ENCODE data around the gene COL4A1. TPM values are rescaled to one million over a fixed set of nuclear protein-coding genes. Genes with fewer than 3 reads are reported as not detected.
A peak's percentile ranks its signal among the peaks of the same experiment; 100 is the strongest.

Gene COL4A1
- total RNA-seq, 1 donor from 2014 or later, result 347 TPM

DNA sequence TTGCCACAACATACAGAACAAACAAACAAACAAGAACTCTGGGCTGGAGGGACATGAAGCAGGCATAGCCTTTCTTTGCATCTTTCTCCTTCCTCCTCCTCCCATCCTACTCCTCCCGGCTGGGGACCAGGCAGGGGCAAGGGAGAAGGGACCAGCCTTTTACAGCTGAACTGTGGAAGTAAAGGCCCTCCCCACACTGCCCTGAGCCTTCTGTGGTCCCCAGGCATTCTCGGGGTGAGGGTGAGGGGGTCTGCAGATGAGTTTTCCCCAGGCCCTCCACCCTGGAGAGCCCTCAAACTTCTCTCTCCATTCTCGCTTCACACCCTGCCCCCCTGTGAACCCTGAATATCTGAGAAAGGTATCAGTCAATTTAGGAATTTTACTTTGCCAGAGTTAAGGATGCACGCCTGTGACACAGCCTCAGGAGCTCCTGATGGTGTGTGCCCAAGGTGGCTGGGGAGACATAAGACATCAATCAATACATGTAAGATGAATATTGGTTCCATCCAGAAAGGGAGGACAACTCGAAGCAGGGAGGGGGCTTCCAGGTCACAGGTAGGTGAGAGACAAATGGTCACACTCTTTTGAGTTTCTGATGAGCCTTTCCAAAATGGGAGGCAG is 170.9 kb downstream of the COL4A1 start:
- DNase-seq (ENCODE audit: low spot score), result no peak

DNA sequence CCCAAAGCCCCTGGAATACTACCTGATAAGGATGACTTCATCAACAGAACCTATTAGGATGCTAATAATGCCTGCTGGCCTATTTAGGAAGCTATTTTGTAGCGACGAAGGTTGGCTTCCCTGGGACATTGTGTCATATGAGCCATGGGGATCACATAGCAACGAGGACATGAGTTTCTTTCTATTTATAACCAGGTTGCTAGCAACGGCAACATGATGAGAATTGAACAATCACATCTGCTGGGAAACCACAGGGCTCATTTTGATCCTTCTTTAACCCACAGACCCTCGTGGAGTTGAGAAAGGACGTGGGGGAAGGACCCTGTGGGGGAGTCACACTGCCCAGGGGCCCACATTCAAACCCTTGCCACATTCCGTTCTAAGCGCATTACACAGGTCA is 172.2 kb downstream of the COL4A1 start:
- no peak for DNase-seq (ENCODE audit: low spot score)

DNA sequence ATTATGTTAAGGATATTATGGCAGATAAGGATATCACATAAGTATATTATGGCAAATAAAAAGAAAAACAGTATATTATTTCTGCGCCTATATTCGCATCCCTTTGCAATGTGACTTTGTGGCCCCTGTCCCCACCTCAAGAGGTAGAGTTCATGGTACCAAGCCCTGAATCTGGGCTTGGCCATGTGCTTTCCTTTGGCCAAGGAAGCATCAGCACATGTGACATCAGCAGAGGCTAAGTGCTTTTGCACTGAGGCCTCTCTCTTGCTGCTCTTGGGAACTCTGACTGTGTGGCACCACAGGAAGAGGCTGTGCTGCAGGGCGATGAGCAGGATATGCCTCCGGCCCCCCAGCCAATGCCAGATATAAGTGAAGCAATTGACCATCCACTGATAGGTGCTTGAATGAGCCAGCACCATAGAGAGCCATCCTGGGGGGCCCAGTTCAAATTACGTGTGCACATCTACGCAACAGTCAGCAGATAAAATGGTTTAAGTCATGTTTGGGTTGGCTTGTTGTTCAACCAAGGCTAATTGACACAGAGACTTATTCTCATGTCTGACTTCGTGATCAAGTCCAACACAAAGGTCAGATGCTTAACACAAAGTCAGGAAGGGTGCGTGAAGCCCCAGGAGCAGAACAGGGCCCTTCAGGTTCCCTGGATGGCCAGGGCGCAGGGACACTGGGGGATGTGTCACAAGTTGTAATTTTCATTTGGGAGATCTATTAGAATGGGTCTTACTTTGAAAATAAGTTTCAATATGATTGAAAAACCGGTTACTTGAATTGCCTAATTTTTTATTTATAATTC is 173.3 kb downstream of the COL4A1 start:
- DNase-seq (ENCODE audit: low spot score), result no peak

DNA sequence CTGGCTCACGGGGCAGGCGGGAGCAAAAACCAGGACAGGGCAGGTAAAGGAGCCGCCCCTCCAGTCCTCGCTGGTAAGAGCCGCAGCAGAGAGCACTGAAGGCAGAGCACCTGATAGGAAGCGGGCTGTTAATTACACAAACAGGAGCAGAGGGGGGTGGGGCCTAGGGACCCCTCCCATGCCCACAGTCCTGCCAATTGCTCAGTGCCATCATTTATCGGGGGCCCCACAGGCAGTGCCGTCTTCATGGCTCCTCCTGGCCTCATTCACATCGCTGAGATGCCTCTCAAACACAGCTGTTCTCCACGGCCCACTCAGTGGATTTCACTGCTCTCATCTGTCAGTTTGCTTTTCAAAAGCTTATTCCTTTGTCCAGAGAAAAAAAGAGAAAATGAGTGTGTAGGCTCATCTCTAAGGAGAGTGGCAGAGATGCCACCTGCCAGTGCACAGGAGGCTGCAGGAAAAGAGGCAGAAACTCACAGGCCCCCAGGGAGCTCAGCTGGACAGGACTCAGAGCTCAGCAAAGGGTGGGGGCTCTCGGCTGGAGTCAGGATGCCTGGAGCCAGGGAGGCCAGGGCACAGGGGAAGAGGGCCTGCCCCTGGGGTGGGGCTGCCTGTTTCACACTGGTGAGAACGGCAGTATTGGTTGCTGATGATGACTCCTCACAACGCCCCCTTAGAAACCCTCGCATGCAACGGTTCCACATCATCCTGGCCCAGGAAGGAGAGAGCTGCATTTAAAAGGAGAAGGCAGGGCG is 174.6 kb downstream of the COL4A1 start:
- DNase-seq (ENCODE audit: low spot score), result no peak

DNA sequence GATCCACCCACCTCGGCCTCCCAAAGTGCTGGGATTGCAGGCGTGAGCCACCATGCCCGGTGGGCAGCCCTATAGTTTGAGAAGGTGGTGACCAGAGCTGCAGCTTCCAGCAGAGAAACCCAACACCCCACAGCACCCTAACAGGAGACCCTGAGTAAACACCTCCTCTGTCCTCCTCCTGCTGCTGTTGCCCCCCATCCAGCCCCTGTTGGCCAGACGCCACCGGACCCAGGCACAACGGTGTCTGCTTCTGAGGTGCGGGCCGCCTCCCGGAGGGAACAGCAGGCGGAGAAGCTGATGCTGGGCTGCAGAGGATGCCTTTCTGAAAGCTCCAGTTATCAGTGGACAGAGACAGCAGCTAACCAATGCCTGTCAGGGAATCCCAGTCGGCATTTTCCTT is 175.5 kb downstream of the COL4A1 start:
- no peak for DNase-seq (ENCODE audit: low spot score)

DNA sequence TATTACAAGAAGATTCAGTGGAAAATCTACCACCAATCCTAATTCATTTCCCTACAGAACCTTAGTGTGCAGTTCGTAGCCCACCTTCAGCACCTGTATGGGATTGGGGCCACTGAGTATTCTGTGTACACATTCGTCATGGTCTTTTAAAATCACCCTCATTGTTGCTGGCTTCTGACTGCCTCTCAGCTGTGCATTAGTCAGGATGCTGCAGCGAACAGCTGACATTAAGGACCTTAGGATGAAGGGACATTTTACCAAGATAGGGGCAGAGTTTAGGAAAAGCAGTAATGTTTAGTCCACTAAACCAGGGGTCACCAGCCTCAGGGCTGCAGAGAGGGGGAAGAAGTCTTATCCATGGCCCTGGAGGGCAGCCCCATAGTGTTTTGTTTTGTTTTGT is 176.5 kb downstream of the COL4A1 start:
- DNase-seq (ENCODE audit: low spot score), result no peak

DNA sequence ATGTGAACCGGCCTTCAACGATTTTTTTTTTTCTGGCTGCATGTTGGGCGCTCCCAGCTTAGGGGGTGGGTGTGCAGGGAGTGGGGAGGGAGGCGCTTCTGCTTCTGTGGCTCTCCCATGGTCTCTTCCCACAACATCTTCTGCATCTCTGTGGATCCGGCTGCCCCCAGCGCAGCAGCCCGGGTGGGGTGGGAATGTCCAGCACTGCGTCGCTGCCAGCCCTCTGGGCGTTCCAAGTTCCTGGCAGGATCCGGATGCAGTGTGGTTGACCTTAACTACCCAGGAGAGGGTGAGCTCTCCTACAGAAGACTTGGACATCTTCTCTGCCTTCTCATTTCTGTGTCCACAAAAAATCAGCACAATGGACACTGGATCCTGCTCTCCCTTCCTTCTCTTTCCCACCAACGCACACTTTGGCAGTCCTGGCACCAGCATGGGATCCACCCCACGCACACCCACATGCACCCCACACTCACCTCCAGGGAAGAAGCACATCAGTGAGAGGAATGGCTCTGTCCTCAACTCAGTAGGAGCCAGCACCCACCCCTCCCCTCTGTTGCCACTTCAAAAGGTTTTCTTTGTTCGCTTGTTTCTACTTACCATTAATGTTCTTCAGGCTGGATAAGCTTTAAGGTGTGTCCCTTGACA is 177.3 kb downstream of the COL4A1 start:
- no peak for DNase-seq (ENCODE audit: low spot score)

DNA sequence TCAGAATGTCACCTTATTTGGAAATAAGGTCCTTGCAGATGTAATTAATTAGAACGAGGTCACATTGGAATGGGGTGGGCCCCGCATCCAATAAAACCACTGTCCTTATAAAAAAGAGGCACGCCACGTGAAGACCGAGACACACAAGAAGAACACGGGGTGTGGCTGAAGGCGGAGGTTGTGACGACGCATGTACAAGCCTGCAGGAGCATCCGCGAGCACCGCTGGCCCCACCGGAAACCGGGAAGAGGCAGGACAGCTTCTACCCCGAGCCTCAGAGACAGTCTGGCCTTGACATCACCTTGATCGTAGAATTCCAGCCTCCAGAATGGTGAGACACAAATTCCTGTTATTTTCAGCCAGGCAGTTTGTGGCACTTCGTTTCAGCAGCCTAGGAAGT is 177.9 kb downstream of the COL4A1 start:
- DNase-seq (ENCODE audit: low spot score), result no peak

DNA sequence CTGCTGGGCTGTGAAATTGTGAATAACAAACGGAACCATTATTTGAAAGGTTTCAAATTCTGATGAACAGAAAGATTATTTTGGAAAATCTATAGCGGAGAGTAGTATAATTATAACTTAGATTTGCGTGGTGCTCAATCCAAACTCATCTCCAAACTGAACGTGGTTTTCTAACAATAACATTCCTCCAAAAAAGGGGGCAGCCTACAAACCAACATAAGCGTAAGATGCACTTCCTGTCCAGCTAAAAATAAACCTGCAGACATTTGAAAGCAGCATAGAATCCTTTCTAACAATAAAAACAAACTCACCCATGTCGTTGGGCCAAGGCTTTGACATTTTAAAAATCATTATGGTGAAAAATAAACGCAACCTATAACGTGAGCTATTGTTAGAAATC is 178.4 kb downstream of the COL4A1 start:
- no peak for DNase-seq (ENCODE audit: low spot score)

DNA sequence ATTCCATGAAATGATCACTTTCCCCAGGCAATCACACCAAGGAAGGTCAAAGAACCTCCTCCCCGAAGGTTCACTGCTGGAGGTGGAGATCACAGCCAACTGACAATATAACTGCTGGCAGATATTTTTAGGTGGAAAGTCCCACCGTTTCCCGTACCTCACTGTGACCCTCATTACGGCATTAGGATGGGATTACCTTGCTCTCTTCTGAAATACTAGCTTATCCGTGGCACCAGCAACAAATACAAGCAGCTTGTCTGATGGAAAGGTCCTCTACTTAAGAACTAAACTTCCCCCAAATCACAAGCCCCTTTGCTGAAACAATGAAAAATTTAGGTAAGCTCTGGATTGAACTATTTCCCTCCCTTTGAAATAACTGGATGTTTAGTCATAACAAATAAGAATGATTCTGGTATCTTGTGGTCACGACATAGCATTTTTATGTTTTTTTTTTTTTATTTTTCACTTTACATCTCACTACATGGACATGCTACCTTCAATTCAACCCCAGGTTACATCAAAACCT is 178.9 kb downstream of the COL4A1 start:
- no peak for DNase-seq (ENCODE audit: low spot score)

DNA sequence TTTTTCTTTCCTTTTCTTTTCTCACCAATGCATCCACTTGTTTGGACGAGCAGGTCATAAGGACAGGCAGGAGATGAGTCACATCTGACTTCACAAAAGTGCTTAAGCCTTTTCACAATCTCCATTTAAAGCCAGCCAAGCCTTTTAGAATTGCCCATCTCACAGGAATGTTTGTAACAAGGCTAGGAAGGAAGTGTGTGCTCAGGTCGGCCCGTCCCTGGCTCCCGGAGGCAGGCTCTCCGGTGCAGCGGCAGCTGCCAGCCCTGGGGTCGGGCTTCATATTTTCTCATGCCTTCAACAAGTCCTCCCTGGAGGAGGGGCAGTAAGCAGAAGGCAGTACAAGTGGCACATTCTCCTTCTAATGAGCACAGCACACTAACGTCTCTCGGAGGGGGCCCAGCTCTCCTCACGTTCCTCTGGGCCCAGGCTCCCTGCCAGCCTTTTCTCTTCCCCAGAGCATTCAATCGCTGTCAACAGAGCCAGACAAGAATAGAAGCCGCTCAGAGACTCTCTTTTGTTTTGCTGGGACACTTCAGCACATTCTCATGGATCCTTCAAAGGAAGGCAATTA is 180.5 kb downstream of the COL4A1 start:
- DNase-seq (ENCODE audit: low spot score), result peak; percentile 32

DNA sequence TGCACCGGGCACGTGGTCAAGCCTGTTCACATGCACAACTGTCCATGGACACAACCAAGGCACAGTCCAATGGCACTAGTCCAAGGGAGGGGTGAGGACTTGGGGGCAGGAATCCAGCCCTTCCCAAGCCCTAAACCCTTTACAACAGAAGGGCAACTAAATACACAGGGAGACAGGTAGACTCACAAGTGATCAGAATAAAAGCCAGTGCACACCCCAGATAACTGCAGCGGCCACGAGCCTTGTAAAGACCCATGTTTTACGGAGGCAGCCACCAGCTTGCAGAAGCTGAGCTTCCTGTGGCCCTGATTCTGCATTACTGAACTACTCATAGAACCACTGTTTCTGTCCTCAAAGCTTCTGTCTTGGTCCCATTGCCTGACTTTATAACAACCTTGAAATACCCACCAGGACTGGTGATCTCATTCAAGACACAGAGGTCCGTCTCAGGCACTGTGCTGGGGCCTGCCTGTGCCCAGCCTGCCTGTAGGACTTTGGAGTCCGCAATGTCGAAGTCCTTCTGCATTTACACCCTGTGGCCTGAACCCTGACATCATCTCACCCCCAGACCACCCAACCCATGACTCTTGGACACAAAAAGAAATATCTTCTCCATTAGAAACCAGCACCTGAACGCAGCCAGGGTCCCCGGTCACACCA is 181.2 kb downstream of the COL4A1 start:
- no peak for DNase-seq (ENCODE audit: low spot score)

DNA sequence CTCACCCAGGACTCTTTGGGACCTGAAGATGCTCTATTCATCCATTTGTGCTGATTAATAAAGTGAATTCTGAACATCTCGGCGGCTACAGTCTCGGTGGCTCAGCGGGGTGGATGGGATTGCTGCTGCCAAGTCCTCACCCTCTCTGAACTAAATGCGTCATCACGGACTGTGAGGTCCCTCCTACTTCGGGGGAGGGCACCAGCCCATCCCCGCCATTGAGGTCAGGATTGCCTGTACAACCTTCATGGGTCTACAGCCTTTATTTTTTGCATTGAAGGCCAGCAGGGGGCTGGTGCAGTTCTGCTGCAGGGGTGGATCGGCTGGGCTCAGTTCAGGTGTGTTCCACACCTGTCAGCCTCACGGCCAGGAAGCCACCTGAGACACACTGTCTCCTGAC is 181.8 kb downstream of the COL4A1 start:
- DNase-seq (ENCODE audit: low spot score), result no peak

DNA sequence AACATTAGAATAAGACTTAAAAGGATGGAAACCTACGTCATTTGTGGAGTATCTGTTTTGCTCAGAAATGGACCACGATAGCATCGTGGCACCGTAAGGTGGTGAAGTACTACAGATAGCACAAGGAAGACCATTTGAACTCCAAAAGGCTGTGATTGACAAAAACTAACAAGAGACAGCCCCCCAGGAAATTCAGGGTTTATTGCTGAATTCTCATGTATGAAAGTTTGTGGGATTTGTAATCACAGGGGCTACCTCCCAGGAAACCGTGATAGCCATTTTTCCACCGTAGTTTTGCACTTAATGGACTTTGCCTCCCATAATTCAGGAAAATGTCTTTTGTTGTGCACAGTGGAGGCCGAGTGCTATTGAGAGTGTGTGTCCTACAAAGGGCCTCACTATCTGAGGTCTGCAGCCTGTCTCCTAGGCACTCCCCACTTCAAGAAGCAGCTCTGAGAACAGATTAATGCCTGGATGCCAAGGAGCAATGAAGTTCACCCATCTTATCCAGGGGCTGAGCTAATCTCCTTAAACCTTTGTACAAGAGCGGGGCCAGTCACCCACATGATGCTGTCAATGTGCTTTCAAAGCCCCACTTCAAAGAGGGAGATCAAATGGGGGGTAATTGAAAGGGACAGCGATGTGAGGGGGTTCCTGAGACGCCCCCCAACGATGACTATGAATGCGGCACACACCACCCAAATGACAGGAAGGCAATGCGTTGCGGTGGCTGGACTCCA is 182.6 kb downstream of the COL4A1 start:
- DNase-seq (ENCODE audit: low spot score), result no peak

DNA sequence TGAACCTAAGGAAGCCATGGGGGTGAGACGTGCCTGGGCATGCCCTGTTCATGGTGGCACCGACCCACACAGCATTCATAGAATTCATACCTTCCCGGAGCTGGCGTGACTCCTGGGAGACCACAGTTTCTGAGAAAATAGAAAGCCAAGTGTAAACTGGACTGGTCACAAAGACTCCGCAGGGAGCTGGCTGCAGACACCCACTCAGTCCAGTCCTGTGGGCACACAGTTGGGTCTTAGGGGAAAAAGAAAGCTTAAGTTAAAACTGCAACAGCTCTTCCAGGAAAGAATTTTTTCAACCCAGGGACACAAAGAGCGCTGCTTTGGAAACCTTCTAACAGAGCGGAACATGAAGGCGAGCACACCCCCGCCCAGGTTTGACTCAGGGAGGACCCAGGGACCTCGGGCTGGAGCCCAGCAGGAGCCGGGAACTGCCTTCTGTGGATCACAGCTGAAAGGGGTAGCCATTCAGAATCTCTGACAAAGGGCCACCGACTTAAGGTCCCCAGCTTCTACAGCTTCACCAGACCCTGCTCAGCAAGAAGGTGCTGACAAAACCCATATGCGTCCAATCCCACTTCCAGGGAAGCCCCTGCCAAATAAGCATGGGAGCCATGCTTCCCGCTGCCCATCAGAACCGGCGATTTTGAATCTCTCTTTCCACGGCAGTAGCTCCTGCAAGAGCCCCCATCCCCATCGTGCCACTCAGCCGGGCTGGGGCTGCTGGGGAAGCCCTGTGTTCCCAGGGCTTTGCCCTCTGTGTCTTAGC is 183.7 kb downstream of the COL4A1 start:
- no peak for DNase-seq (ENCODE audit: low spot score)

DNA sequence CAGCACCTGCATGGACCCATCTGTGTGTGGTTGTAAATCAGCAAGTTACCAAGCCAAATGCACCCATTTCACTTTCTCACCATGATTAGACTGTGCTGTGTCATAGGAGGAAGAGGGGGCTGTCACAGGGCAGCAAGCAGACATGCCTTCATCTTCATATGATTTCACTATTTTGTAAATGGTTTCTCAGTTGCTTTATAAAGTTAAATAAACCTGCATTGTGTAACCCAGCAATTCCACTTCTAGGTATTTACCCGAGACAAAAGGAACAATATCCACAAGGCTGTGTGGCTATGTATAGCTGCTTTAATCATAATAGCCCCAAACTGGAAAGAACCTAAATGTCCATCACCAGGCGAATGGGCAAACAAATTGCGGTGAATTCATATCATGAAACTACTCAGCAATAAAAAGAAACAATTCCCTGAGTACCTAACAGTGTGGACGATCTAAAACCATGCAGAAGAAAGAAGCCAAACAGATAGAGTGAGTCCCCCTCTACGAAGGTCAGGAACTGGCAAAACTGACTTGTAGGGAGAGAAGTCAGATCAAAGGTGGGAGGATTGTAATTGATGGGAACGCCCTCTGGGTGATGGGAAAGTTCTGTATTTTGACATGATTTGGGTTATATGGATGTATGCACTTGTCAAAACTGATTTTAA is 185.4 kb downstream of the COL4A1 start:
- no peak for DNase-seq (ENCODE audit: low spot score)

DNA sequence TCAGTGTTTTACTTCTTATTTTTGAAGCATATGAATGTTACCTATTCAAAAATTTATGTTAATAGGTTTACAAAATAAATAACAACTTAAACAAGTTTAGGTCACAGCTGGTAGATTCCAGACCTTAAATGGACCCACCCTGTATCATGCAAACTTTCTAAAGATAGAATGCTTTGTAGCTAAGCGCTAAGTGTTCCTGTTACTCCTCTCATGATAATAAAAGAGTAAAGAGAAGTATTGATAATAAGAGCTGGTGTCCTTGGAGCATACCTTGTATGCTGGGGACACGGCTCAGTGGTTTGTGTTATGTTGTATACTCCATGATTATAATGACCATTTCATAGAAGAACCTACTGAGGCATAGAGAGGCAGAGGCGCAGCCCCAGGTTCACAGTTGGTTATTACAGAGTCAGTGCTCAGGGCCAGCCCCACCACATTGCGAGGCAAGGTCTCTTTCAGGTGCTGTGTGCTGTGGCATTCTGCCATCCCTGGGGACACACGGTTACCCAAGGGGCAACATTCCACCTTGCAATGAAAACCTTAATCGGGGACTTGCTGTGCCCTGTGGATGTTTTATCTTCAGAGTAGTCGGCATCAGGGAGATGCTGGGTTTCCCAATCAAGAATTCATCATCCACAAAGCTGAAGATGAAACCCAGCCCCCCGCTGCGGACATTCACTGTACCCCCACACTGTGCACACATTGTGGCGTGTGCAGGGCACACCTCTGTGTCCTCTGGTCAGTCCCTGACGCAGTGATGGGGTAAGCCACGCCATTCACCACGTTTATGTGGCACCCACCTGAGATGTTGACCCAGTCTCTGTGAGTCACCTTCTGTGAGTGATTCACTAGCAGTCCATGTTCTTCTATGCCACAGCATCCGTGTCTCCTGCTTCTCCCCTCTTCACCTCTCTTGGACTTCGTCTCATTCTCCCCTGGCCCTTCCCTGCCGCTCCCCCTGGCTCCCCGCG is 186.7 kb downstream of the COL4A1 start:
- DNase-seq (ENCODE audit: low spot score), result no peak

DNA sequence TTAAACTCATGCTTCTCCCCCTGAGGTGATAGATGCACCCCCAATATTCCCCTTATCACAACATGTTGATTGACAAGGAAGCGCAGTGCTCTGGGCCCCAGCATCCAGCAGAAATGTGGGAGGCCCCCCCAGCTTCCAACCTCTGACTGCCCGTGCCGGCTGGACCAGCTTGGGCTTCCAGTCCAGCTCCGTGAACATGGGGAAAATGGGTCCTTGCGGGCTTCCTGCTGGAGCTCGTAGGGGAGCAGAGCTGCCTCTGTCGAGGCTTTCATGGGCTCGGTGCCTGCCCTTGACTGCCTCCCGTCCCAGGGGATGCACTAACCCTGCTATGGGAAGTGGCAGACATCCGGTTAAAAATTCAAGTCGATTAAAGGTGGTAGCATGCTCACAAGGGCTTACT is 188.9 kb downstream of the COL4A1 start:
- DNase-seq (ENCODE audit: low spot score), result no peak
